Common myeloid progenitor, CD34-positive (primary cell): ENCODE data around the gene UBE2QL1.

Experiments
- CTCF ChIA-PET: fragments of 350-600 bp; sonication (Branson Sonifier 250); formaldehyde crosslinking; loops from one replicate; lab custom pipeline; 2021; ENCODE audit warnings: antibody characterized with exemption; lab: Charles Lee
- POLR2A ChIA-PET: fragments of 350-600 bp; sonication (Branson Sonifier 250); formaldehyde crosslinking; loops from one replicate; lab custom pipeline; 2021; ENCODE audit warnings: antibody characterized with exemption; lab: Charles Lee
- DNase-seq, 3 donors: peaks; one replicate each; pipeline versions ENCODE4 v3.0.0 to v3.0.0-alpha.2; 2013
- H3K27ac ChIP-seq, 2 experiments: 1 replicate in 1 of 2; 2 replicates in 1 of 2; pipeline ENCODE4 v1.7.0; 2013; ENCODE audit warnings: inconsistent platforms in 2 of 2, low read length in 2 of 2, mild to moderate bottlenecking in 2 of 2, low read depth in 1 of 2, moderate library complexity in 1 of 2; ENCODE audit not compliant: severe bottlenecking in 2 of 2, insufficient read depth in 1 of 2, poor library complexity in 1 of 2
- H3K27me3 ChIP-seq, 5 experiments: replicated peaks in 2 of 5; 1 replicate in 3 of 5; 2 replicates in 2 of 5; pipeline versions ENCODE4 v1.6.1 to v1.7.0; 2013; ENCODE audit warnings: low read length in 4 of 5, mild to moderate bottlenecking in 2 of 5, moderate library complexity in 2 of 5, inconsistent platforms in 1 of 5; ENCODE audit not compliant: insufficient read depth in 5 of 5, control insufficient read depth in 4 of 5
- H3K36me3 ChIP-seq, 4 experiments: 1 replicate in 2 of 4; 2 replicates in 2 of 4; pipeline versions ENCODE4 v1.6.1 to v1.7.0; 2013; ENCODE audit warnings: low read length in 3 of 4, control low read depth in 1 of 4, mild to moderate bottlenecking in 1 of 4; ENCODE audit not compliant: control insufficient read depth in 4 of 4, insufficient read depth in 4 of 4
- H3K4me1 ChIP-seq, 4 experiments: 1 replicate in 3 of 4; 2 replicates in 1 of 4; pipeline versions ENCODE4 v1.6.1 to v1.7.1; 2013; ENCODE audit warnings: low read length in 3 of 4, mild to moderate bottlenecking in 3 of 4, control low read depth in 1 of 4, inconsistent platforms in 1 of 4, moderate library complexity in 1 of 4; ENCODE audit not compliant: control insufficient read depth in 4 of 4, insufficient read depth in 4 of 4; ENCODE audit errors: control extremely low read depth in 1 of 4
- H3K4me3 ChIP-seq, 7 experiments: 1 replicate in 4 of 7; 2 replicates in 3 of 7; pipeline versions ENCODE4 v1.5.1 to v1.7.0; 2013; ENCODE audit warnings: mild to moderate bottlenecking in 7 of 7, low read length in 6 of 7, moderate library complexity in 6 of 7, inconsistent platforms in 2 of 7, low read depth in 2 of 7, control low read depth in 1 of 7; ENCODE audit not compliant: insufficient read depth in 4 of 7, control insufficient read depth in 1 of 7; ENCODE audit errors: extremely low read depth in 1 of 7
- H3K9me3 ChIP-seq, 5 experiments: 1 replicate in 4 of 5; 2 replicates in 1 of 5; pipeline versions ENCODE4 v1.6.1 to v1.7.1; 2013; ENCODE audit warnings: low read length in 4 of 5, mild to moderate bottlenecking in 2 of 5, inconsistent platforms in 1 of 5, low read depth in 1 of 5, moderate library complexity in 1 of 5; ENCODE audit not compliant: control insufficient read depth in 4 of 5, insufficient read depth in 2 of 5; ENCODE audit errors: control extremely low read depth in 1 of 5
- WGBS: methylation state at CpG from one replicate; pipeline ENCODE4 v1.1.5; 2013; ENCODE audit not compliant: insufficient coverage; 5-methylcytosine and 5-hydroxymethylcytosine counted together

The UBE2QL1 gene

GRCh38 chr5:6417657-6418056, 31.0 kb upstream of the UBE2QL1 start:
- H3K4me1 ChIP-seq = no peaks in the 10 kb centered on the region
- WGBS = 98% methylated on average over 9 of the region's 10 CpGs
- DNase-seq = no peak
- POLR2A ChIA-PET = no interaction called here
- no peaks in the 10 kb centered on the region for H3K36me3 ChIP-seq
- no peak overlapping the region for H3K27ac ChIP-seq
- CTCF ChIA-PET = no interaction called here
- peaks cover 0 to 9% (median 0%) of the 10 kb centered on the region in 5 experiments for H3K27me3 ChIP-seq
- no peaks in the 10 kb centered on the region for H3K9me3 ChIP-seq
- no peak overlapping the region for H3K4me3 ChIP-seq

GRCh38 chr5:6418679-6419276, 29.9 kb upstream of the UBE2QL1 start:
- ChIA-PET POLR2A (no interaction called here), CTCF (no interaction called here)
- H3K4me3 ChIP-seq = no peak overlapping the region
- H3K36me3 ChIP-seq = no peaks in the 10 kb centered on the region
- no peaks in the 10 kb centered on the region for H3K4me1 ChIP-seq
- H3K27me3 ChIP-seq = peaks cover 0 to 4% (median 0%) of the 10 kb centered on the region in 5 experiments
- WGBS = 100% methylated on average over 1 of the region's 3 CpGs
- H3K27ac ChIP-seq = no peak overlapping the region
- H3K9me3 ChIP-seq = no peaks in the 10 kb centered on the region
- no peak for DNase-seq

- Histone ChIP-seq H3K4me3 (no peak overlapping the region), H3K9me3 (no peaks in the 10 kb centered on the region), H3K36me3 (no peaks in the 10 kb centered on the region), H3K4me1 (no peaks in the 10 kb centered on the region), H3K27ac (no peak overlapping the region), H3K27me3 (peaks cover 0 to 4% (median 0%) of the 10 kb centered on the region in 5 experiments)
- no peak for DNase-seq
- 100% methylated on average over 1 of the region's 8 CpGs for WGBS
- POLR2A ChIA-PET = no interaction called here
- CTCF ChIA-PET = interaction anchor here (1.6 kb wide), 1 partner anchor 10 kb away, joined by 4 read pairs; no protein-coding TSS in a partner anchor
Observed at GRCh38 chr5:6419340-6419852, 29.3 kb upstream of the UBE2QL1 start.

DNA sequence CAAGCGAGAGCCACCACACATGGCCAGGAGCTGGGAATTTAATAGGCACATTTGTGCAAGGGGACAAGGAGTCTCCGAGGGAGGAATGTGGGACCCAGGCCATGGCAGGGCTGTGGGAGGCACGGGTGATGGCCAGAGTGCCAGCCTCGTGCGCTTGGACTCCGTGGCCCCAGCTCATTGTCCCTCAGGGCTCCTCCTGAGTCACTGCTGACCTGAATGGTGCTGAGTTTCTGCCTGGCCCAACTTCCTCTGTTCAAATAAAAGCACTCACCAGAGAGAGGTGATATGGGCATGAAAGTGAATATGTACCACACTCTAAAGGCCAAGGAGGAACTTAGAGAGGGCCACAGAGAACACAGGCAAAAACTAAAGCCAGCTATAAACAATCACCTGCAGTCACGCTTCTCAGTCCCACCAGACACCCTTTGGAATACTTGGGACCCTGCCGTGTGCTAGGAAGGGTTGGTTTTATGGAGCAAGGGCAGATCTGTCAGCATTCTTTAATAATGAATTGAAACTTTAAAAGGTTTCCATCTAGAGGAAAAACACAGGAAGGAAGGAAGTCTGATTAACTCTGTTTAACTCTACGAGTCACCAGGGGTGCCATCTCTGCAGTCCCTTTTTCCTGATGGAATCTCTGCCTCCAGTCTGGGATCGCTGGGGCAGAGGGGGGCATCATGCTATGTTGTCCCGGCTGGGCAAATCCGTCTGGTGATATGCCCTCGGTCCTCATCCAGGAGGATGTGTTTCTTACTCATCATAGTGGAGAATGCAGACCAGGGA, 25.1 kb upstream of the UBE2QL1 start:
- WGBS = 75% methylated on average over 11 of the region's 13 CpGs
- CTCF ChIA-PET = interaction anchor here (1.6 kb wide), 1 partner anchor 10 kb away, joined by 4 read pairs; no protein-coding TSS in a partner anchor

DNA sequence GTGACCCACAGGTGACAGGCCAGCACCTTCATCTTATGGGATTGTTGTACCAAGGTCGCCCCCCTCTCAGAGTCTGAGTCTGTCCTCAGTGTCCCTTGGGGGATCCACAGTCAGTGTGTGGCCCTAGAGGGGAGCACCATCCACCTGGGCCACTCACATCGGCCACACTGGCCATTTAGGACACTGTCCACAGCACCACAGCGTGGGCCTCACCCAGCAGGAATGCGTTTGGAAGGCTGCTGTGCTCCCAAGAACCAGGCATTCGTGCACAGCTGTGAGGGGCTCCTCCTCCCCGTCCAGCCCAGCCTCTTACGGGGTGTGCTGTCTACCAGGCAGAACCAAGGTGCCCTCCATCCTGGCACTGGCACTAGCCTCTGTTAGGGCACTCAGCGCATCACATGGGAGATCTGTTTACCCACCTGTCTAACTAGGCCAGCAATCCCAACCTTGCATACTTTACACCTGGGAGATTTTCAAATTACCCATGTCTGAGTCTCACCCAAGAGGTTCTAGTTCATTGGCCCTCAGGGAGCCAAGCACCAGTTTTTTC, 24.5 kb upstream of the UBE2QL1 start:
- Histone ChIP-seq H3K27me3 (peaks cover 0 to 13% (median 0%) of the 10 kb centered on the region in 5 experiments), H3K9me3 (no peaks in the 10 kb centered on the region), H3K4me3 (no peak overlapping the region), H3K36me3 (no peaks in the 10 kb centered on the region), H3K4me1 (no peaks in the 10 kb centered on the region), H3K27ac (no peak overlapping the region)
- ChIA-PET POLR2A (no interaction called here), CTCF (no interaction called here)
- no peak for DNase-seq
- 99% methylated on average over 8 of the region's 8 CpGs for WGBS

More for the DNA sequence above, 25.1 kb upstream of the UBE2QL1 start:
- Histone ChIP-seq H3K9me3 (no peaks in the 10 kb centered on the region), H3K36me3 (no peaks in the 10 kb centered on the region), H3K27me3 (peaks cover 0 to 13% (median 0%) of the 10 kb centered on the region in 5 experiments), H3K27ac (no peak overlapping the region), H3K4me1 (no peaks in the 10 kb centered on the region), H3K4me3 (no peak overlapping the region)
- DNase-seq = no peak
- POLR2A ChIA-PET = no interaction called here

- ChIA-PET POLR2A (no interaction called here), CTCF (no interaction called here)
Observed at GRCh38 chr5:6424700-6425099, 24.0 kb upstream of the UBE2QL1 start.

DNA sequence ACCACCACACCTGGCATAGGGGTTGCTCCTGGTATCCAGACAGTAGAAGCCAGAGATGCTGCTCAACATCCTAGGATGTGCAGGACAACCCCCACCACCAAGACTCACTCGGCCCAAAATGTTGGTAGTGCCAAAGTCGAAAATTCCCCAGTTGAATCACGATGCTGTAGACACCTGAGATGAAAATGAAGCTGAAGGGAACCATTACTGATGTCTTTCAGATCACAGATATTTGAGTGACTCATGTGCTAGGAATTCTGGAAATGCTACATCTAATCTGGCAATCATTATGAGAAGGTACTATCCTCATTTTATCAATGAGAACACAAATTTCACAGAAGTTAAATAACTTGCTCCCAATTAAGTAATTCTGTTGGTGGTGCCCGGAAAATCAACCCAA, 21.0 kb upstream of the UBE2QL1 start:
- Histone ChIP-seq H3K4me1 (no peaks in the 10 kb centered on the region), H3K27me3 (peaks cover 0 to 19% (median 2%) of the 10 kb centered on the region in 5 experiments), H3K36me3 (no peaks in the 10 kb centered on the region), H3K27ac (no peak overlapping the region), H3K9me3 (no peaks in the 10 kb centered on the region), H3K4me3 (no peak overlapping the region)
- no peak for DNase-seq
- 100% methylated on average over 3 of the region's 4 CpGs for WGBS
- ChIA-PET POLR2A (no interaction called here), CTCF (no interaction called here)

More at GRCh38 chr5:6424700-6425099, 24.0 kb upstream of the UBE2QL1 start:
- Histone ChIP-seq H3K27me3 (peaks cover 0 to 13% (median 0%) of the 10 kb centered on the region in 5 experiments), H3K4me3 (no peak overlapping the region), H3K4me1 (no peaks in the 10 kb centered on the region), H3K36me3 (no peaks in the 10 kb centered on the region), H3K9me3 (no peaks in the 10 kb centered on the region), H3K27ac (no peak overlapping the region)
- no peak for DNase-seq
